ENCODE data around the gene ANKMY1.

ANKMY1 gene, protein sequence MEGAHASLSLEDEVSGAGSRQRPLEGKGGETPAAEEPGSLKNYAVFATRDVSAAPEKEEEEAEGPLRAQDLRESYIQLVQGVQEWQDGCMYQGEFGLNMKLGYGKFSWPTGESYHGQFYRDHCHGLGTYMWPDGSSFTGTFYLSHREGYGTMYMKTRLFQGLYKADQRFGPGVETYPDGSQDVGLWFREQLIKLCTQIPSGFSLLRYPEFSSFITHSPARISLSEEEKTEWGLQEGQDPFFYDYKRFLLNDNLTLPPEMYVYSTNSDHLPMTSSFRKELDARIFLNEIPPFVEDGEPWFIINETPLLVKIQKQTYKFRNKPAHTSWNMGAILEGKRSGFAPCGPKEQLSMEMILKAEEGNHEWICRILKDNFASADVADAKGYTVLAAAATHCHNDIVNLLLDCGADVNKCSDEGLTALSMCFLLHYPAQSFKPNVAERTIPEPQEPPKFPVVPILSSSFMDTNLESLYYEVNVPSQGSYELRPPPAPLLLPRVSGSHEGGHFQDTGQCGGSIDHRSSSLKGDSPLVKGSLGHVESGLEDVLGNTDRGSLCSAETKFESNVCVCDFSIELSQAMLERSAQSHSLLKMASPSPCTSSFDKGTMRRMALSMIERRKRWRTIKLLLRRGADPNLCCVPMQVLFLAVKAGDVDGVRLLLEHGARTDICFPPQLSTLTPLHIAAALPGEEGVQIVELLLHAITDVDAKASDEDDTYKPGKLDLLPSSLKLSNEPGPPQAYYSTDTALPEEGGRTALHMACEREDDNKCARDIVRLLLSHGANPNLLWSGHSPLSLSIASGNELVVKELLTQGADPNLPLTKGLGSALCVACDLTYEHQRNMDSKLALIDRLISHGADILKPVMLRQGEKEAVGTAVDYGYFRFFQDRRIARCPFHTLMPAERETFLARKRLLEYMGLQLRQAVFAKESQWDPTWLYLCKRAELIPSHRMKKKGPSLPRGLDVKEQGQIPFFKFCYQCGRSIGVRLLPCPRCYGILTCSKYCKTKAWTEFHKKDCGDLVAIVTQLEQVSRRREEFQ

DNA sequence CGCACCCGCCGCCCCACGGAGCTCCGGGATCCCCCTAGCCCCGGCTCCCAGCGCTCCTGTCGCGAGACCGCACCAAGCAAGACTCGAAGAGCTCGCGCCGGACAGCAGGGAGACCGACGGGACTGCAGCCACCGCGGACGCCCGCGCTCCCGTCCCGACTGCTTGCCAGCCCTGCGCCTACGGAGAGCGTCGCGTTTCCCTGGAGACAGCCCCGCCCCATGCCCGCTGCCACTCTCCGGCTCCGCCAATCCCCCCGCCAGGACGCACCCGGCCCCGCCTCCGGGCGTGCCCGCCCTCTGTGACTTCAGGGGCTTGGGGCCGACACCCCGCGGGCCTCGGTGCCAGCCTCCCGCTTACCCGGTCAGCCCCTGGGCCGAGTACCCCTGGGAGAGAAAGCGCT, at the start of gene ANKMY1:
ANKMY1 (minus strand) TSS at position 181 of the 400 bp plus-strand sequence. CDS start 653 bp downstream, outside the sequence.
- DNase-seq, result no peak

- no peak for DNase-seq
Measured at GRCh38 chr2:240605867-240606743, 48.3 kb upstream of the ANKMY1 start.

- no peak for DNase-seq
Measured at GRCh38 chr2:240604939-240605716, 47.3 kb upstream of the ANKMY1 start.

DNA sequence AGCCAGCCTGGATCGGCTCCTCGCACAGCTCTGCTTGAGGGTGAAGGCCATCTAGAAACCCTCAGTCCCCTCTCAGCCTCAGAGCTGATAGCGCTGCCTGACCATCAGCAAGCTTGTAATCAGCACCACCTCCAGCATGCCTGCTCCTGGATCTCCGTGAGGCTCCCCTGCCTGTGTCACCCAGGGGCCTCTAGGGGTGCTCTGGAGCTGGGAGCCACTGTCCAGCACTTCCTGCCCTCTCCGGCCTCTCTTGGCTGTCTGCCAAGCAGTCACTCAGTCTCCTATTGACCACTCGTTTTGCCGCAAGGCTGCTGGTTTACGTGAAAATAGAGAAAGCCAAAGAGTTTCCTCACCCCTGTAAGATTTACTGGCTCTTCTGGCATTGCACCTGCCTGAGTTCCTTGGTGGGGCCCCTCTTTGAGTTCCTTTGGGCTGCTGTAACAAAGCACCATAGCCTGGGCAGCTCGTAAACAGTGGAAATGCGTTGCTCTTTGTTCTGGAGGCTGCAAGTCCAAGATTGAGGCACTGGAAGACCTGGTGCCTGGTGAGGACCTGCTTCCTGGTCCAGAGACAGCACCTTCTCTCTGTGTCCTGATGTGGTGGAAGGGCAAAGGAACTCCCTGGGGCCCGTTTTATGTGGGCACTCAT, 46.6 kb upstream of the ANKMY1 start:
- DNase-seq, result no peak

- no peak for DNase-seq
Measured at GRCh38 chr2:240603846-240604245, 46.1 kb upstream of the ANKMY1 start.

DNA sequence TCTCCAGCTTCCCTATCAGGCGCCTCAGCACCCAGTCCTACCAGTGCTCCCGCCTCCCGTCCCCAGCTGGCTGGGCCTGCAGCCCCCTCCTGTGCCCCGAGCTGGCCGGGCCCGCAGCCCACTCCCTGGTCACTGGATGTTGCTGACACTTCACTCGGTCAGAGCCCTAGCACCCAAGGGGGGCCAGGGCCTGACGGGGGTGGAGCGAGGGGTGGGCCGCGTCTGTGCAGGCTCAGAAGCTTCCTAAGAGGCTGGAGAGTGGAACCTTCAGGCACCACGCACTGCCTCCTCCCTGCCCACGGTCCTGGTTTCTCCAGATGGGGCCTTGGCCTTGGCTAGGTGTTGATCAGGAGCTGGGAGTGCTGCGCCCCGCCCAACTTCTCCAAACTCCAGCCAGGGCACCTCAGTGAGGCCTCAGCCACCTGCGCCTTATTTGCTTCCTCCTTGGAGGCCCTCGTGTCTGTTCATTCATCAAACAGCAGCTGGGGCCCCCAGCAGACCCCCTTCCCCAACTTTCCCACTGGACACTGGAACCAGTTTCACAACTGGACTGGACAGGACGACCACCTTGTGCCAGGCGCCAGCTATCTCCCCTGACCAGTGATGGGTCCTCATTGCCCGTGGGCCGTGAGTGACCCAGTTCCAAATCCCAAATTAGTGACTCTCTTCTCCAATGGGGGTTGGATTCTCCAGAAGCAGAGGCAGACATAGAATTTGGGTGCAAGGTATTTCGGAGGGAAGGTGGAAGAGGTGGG, 45.5 kb upstream of the ANKMY1 start:
- no peak for DNase-seq

DNA sequence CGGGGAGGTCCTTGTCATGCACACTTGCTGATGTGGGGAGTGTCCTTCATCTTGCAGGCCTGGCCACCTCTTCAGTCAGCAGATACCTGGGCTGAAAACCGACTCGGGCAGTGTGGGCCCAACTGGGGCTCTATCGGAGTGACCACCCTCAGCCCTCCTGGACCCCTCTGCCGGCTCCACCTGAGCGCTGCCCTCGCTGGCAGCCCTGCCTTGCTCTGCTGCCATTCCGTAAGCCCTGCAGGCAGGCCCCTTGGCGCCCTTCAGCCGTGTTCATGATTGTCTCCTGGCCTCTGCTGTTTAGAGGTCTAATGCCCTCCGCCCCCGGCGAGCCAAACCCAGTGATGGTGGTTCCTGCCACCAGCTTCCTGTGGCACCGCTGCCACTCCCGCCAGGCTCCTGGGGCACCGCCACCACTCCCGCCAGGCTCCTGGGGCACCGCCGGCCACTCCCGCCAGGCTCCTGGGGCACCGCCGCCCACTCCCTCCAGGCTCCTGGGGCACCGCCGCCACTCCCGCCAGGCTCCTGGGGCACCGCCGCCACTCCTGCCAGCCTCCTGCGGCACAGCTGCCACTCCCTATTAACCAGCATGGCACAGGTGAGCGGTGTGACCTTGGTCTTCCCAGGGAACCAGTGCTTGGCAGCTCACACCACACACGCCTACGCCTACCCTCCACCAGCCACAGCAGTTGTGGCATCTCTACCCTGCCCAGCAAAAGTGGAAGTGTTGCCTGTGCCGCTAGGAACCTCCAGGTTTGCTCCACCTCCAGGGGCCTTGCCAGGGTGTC, 44.7 kb upstream of the ANKMY1 start:
- DNase-seq, result no peak

- no peak for DNase-seq
Measured at GRCh38 chr2:240601831-240602160, 44.0 kb upstream of the ANKMY1 start.

DNA sequence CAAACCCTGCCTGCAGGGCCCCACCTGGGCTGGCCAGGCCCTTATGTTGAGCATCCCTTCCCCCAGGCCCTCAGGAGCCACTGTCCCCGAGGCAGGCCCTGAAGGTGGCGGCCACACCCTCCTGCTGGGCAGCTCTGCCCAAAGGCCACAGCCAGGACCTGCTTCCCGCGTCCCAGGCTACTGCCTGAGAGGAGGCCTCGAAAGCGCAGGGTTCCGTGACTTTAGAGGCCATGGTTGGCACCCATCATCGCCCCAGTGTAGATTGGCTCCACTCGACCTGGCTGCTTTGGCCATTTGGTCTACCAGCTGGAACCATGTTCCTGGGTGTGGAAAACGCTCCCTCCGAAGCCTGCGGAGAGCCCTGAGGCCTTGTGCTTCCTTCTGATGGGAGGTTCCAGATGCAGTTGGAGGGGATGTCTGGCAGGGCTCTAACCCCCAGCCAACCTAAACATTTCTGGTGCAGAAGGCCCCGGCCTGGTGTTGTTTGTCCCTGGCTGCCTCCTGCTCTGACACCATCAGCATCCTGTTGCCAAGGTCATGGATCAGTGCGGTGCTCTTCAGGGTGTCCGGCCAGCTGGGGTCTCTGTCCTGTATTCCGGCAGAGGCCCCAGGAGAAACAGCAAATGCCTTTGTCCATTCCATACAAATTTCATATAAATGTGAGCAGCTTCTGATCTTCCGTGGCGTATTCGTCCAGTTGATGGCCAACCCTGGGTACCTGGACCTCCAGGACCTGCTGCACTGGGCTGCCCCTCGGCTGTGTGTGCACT, 43.5 kb upstream of the ANKMY1 start:
- no peak for DNase-seq

GRCh38 chr2:240600451-240600961, 42.7 kb upstream of the ANKMY1 start:
- no peak for DNase-seq

DNA sequence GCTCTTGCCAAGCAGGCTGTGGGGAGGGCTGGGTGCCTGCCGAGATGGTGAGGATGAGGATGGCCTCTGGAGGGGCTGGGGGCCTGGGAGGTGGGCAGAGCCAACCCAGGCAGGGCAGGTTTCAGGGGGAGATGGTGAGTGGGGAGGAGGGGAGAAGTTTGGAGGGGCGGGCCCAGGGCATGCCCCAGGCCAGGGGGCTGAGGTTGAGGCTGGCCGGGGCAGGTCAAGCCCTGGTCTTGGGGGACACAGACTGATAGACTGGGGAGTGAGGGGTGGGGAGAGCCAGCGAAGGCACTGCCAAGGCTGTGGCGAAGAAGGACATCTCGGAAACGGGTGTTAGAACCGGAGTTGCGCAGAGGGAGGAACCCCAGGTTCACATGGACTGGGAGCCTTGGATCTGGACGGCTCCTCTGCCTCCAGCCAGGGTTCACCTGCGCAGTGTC, 41.4 kb upstream of the ANKMY1 start:
- no peak for DNase-seq

- no peak for DNase-seq
Measured at GRCh38 chr2:240598311-240598911, 40.6 kb upstream of the ANKMY1 start.

GRCh38 chr2:240597419-240598181, 39.8 kb upstream of the ANKMY1 start:
- no peak for DNase-seq

GRCh38 chr2:240597054-240597418, 39.2 kb upstream of the ANKMY1 start:
- no peak for DNase-seq

DNA sequence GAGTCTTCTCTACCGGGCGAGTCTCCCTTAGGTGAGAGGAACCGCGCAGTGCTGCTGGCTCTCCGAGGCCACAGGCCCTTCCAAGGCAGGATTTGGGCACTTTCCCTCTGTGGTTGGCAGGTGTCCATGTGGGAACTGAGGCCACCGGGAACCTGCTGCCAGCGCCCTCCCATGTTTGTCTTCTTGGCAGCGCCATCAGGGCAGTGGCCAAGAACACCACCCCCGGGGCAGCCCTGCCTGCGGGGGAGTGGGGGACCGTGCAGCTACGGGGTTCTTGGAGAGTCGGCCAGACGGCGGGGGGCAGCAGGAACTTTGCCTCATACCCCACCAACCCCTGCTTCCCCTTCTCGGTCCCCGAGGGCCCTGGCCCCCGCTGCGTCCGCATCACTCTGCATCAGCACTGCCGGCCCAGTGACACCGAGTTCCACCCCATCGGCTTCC, 38.7 kb upstream of the ANKMY1 start:
- no peak for DNase-seq

DNA sequence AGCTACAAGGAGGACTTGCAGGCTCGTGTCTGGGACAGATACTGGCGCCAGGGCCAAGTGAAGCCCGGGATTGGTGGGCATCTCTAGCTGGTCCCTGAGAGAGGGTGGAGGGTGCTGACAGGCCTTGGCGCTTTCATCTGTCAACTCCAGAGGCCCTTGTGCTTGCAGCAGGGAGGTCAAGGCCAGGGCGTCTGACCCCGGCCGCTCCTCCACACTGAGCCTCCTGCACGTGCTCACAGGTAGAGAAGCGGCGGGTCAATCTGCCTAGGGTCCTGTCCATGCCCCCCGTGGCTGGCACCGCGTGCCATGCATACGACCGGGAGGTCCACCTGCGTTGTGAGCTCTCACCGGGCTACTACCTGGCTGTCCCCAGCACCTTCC, 38.3 kb upstream of the ANKMY1 start:
- no peak for DNase-seq

DNA sequence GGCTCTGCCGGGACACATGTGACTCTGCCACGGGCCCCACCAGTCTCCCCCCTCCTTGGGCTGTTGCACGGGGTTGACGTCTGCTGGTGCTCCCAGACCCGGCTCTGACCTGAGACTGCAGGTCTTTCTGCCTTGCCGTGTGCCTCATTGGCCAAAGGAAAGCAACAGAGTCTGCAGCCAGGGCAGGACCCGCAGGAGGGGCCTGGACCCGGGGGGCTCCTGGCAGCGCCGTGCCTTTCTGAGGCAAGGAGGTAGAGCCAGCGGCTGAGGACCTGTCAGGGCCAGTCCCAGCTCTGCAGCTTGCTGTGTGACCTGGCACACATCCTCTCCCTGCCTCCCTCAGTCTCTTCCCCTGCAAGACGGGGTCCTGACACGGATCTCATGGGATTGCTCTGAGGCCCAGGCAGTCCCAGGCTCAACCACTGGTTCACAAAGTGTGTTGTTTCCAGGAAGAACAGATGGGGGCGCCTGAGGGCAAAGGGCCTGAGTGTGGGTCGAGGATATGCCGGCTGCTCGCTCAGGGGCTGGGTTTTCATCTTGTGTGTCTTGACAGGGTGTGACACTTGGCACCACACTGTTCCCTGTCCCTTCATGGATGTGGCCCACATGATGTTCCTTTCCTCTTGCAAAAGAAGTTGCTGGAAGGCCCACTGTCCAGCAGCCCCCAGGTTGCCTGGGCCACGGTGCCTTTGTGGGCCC, 37.7 kb upstream of the ANKMY1 start:
- no peak for DNase-seq

Measured in DMS 273 treated with DMSO at 0.1 percent for 48 hours (cell line).